Inflammatory macrophage treated with lipopolysaccharide for 4 hours (primary cell): ENCODE data around the gene OLFM2.
A peak's percentile ranks its signal among the peaks of the same experiment; 100 is the strongest.

Experiments used
- DNase-seq: peaks from one replicate; pipeline ENCODE4 v3.0.0-alpha.2; 2020

The OLFM2 gene

DNA sequence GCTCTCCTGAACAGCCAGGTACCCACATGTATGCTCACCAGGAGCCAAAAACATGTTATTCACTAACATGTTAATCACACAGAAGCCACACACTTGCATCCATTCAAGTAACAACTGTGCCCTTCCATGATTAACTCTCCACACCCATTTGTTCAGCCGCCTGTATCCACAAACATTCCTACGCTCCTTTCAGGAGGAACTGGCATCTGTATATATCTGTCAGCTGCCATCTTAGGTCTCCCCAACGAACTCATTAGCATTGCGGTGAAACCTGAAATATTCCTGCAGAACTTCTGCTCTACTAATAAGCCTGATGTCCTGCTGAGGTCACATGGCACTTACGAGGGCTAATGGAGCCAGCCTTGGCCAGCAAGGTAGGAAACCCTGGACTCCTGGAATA lies 33.0 kb downstream of the OLFM2 start:
- no peak for DNase-seq

DNA sequence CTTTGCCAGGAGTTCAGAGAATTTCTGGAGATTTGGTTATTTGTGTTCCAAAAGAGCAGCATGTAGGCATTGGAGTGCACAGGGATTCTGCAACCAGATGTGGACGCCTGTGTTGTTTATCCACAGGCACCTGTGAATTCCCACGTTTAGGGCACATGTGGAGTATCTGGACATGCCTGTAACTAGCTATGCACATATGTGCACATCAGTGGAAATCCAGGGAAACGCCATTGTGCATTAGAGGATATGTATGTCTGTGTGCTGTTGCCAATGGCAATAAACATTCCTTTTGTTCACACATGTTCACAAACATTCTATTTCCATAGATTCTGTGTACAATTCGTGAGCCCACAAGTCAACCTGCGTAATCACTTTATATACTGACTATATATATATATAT lies 34.7 kb downstream of the OLFM2 start:
- DNase-seq: no peak

DNA sequence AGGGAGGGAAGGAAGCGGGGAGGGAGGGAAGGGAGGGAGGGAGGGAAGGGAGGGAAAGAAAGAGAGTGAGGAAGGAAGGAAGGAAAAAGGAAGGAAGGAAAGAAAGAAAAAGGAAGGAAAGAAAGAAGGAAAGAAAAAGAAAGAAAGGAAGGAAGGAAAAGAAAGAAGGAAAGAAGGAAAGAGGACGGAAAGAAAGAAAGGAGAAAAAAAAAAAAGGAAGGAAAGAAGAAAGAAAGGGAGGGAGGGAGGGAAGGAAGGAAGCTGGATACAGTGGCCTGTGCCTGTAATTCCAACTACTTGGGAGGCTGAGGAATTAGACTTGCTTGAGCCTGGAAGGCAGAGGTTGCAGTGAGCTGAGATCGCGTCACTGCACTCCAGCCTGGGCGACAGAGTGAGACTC lies 35.3 kb downstream of the OLFM2 start:
- no peak for DNase-seq

DNA sequence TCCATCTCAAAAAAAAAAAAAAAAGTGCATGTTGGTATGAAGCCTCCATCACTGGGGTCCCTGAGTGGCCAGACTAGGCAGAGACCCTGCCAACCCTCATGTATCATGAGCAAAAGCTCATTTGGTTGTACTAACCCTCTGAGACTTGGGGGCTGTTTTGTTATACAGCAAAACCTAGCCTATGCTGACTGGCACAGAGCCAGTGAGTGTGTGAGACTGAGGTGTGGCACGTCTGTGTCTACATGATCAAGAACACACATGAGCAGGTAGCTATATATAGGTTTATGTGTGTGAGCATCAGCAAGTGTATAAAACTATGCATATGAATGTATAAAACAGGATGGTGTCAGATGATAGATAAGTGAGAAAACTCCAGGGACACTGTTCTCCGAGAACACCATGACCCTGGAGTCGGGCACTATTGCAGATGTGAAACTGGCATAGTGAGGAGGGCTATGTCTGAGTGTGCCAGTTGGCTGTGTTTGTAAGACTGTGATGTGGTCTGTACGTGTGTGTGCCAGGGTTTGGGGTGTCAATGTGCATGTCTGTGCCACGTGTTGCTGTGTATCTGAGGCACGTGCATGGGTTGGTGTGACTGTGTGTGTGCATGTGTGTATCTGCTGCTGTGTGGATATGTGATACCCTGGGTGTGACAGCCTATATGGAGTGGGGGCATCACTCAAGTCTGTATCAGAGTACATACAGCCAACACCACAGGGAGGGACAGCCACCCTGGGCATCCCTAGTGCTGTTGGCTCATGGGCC lies 44.5 kb downstream of the OLFM2 start:
- DNase-seq: no peak

DNA sequence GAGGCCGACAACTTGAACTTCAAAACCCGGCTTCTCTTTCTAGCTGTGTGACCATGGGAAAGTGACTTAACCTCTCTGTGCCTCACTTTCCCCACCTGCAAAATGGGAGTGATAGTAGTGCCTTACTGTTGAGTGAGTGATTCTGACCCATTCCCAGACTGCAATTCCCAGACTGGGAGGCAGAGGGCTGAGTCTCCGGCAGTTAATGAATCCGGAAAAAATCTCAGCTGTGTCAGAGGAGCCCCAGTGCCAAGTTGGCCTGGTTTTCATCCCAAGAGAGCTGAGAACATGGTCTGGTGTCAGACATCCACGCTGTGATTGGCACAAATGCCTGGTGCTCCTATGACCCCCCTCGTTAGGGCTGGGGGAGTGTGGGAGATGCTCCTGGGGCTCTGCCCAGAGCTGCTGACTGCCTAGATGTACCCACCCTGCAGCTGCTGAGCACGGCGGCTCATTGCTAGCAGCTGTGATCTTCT lies 51.2 kb downstream of the OLFM2 start:
- no peak for DNase-seq

DNA sequence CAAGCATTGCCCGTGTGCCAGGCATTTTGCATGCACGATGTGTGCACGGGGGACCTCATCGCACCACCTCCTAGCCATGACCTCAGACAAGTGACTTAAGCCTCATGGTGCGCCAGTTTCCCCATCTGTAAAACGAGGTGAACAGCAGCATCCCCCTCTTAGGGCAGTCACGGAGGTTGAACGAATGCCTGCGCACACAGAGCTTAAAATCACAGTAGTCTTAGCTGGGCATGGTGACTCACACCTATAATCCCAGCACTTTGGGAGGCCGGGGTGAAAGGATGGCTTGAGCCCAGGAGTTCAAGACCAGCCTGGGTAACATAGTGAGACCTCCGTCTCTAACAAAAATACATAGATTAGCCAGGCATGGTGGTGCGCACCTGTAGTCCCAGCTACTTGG lies 52.6 kb downstream of the OLFM2 start:
- DNase-seq: no peak

DNA sequence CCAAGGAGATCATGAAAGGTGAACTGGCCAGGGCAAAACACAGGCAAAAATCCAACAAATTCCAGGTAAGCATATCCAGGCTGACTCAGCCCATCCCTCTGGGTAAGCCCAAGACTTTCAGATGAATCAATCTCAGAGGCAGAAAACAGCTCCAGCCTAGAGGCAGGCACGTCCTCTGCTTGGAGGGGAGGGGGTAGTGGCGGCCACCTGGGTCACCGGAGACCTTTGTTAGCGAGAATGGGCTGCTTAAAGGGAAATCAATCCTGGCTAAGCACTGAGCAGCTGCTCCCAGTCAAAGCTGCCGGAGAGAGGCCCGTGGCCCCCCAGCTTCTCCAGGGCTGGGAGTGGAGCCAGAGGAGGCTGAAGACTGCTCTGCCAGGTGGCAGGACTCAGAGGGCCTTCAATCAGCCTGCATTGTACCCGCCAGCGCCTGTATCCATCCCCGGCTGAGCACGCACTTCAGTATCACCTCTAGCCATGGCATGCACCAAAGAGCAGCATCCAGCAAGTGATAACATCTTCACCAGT lies 53.0 kb downstream of the OLFM2 start:
- DNase-seq: no peak

DNA sequence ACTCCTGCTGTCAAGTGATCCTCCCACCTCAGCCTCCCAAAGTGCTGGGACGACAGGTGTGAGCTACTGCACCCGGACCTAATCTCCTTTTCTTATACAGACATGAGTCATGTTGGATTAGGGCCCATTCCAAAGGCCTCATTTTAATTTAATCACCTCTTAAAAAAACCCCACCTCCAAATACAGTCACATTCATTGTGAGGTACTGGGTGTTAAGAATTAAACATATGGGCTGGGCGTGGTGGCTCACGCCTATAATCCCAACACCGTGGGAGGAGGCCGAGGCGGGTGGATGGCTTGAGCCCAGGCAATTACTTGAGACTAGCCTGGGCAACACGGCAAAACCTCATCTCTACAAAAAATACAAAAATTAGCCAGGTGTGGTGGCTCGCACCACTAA lies 54.6 kb downstream of the OLFM2 start:
- no peak for DNase-seq

DNA sequence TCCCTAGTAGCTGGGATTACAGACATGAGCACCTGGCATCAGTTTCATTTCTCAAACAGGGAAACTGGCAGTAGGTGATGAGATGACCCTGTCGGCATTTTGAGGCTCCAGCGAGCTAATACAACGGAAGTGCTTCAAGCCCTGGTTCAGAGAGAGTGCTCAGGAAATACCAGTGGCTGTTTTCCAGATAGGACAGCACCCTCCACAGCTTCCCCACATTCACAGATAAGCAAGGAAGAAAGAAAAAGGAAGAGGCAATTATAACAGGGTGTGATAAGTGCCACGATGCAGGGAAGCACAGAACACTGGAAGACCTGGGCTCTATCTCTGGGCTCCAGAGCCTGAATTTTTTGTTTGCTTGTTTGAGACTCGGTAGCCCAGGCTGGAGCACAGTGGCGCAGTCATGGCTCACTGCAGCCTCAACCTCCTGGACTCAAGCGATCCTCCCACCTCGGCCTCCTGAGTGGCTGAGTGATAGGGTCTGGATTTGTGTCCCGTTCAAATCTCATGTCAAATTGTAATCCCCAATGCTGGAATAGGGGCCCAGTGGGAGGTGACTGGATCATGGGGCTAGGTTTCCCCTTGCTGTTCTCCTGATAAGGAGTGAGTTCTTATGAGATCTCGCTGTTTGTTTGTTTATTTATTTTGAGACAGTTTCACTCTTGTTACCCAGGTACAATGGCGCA lies 57.7 kb downstream of the OLFM2 start:
- no peak for DNase-seq

DNA sequence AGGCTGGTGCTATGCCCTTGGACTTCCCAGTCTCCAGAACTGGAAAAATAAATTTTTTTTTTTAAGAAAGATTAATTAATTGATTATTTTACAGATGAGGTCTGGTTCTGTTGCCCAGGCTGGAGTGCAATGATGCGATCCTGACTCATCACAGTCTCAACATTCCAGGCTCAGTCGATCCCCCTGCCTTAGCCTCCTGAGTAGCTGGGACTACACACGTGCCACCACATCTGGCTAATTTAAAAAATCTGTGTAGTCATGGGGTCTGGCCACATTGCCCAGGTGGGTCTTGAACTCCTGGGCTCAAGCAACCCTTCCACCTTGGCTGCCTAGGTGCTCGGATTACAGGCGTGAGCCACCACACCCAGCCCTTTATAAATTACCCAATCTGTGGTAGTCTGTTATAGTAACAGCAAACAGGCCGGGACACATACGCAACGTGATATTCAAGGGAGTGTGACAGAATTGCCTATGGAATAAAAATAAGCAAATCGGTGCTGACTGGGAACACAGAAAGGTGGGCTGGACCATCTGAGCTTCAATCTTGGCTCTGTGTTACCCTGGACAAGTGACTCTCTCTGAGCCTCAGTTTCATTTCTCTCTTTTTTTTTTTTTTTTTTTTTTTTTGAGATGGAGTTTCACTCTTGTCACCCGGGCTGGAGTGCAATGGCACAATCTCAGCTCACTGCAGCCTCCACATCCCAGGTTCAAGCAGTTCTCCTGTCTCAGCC lies 58.4 kb downstream of the OLFM2 start:
- DNase-seq: peak; percentile 2

DNA sequence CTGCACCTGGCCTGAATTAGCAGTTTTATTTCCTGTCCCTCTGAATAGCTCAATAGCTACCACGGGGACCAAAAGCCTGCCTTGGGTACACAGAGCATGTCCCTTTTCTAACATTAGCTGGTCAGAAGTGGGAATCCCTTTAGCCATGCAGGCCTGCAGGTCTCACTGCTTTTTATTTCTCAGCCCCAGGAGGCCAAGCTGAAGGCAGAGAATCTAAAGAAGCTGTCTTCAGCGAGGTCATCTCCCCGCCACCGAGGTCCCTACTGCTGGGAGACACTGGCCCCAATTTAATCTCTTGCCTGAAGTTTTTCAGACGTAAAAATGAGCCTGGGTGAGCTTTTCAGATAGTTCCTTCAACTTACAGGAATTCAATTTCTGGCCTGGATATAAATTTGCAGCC lies 60.5 kb downstream of the OLFM2 start:
- no peak for DNase-seq

DNA sequence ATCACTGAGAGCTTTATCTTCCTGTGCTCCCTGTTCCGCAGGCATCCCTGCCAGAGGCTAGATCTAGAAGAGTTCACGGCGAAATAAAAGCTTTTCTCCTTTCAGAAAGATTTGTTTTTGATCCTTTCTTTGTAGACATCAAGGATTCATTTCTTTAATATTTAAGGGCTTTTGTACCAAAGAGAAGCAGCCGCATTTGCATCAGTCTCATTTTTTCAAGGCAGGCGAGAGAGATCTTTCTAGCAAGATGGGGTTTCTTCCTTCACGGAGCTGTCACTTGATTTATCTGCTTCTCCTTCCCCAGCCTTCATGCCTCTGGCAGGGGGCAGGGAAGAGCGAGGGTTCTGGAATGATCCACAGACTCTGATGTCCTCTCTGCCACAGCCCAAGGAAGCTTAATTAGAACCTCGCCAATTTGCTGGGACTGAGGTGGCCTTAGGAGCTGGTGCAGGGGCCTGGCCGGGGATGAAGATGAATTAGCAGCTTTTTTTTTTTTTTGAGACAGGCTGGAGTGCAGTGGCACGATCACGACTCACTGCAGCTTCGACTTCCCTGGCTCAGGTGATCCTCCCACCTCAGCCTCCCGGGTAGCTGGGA lies 61.2 kb downstream of the OLFM2 start:
- DNase-seq: no peak

DNA sequence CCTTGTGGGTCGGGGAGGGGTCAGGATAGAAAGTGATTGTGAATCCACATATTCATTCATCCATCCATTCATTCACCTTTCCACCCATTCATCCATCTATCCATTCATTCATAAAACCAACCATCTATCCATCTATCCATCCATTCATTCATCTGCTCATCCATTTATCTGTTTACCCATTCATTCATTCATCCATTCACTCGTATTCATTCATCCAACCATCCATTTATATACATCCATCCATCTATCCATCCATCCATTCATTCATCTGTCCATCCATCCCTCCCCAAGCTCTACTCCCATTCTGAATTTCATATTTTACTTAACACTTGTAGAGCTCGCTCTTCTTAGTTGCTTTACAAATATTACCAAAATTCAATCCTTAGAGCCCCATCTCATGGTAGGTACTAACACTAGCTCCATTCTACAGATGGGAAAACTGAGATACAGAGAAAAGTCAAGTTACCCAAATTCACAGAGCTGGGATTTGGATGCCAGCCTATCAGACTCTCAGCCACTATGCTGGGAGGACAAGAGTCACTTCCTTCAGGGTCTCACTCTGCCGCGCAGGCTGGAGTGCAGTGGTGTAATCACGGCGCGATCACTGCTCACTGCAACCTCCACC lies 63.6 kb downstream of the OLFM2 start:
- no peak for DNase-seq

DNA sequence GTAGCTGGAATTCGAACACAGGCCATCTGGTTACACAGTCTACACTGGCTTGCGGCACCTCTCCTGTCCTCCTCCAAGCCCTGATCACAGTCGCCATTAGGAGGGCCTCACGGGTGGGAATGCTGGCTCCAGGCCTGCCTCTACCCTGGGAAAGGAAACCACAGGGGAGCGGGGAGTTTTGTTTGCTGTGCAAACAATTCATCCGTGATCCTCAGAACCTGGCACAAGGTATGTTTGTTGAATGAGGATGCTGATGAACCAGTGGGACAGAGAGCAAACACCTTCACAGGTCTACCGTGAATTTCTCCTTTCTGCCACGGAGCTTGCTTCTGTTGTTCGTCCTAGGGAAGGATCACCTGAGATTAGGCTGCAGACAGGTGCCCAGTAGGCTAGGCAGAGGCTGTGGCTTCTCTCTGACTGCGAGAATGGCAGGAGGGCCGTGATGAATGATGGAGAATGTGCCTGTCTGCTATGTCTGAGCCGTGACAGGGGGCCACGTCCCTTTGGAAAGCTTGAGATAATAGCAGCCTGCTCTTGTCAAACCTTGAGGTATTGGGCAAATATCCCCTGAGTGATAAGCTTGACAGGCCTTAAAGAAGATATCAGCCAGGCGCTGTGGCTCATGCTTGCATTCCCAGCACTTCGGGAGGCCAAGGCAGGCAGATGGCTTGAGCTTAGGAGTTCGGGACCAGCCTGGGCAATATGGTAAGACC lies 64.5 kb downstream of the OLFM2 start:
- no peak for DNase-seq

DNA sequence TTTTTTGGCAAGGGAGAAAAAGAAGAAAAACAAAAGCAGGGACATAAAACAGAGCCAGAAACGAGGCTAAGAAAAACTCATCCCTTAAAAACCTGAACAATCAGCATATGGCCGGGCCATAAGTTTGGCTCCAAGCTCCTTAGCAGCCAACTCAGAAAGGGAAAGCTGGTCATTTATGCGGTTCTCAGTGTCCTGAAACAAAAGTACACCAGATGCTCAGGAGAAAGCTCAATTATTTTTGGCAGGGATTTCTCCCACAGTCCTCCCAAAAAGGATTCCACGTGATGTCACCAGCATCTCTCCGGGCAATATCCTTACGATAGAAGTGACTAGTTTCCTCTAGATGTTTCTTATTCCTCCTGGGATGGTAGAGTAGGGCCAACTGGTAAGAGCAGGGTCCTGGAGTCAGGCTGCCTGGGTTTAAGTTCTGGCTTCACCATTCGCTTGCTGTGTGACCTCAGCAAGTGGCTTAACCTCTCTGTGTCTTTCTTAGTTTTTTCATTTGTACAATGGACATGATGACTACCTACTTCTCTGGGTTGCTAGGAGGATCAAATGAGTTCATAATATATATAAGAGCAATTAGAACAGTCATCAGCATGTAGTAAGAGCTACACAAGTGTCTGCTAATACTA lies 67.2 kb downstream of the OLFM2 start:
- no peak for DNase-seq

DNA sequence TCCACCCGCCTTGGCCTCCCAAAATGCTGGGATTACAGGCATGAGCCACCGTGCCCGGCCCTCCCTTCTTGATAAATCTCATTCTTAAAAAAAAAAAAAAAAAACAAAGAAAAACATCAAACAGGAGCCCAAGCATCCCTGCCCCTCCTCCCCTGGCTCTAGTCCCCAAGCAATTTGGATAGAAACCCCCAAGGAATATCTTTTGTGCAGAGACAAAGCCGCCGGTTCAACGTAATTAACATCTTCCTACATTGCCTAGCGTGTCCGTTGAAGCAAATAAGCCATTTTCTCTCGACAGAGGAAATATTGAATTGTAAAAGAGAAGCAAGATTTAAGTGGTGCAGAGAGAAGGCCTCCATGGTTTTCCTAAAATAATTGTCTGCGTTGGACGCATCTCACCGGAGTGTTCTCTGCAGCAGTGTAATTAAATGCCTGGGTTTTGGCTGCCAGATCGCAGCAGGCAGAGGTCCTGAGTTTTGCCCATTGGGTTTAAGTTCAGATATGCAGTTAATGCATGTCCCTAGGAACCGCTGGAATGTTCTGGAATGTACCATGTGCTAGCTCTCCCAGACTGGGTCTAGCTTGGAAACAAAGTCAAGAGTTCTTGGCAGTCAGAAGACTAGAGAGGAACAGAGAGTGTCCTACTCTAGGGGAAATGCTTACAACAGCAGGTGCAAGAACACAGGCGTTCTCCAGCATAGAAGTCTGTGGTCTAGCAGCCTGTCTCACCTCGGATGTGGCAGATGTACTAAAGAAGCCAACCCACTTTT lies 70.4 kb downstream of the OLFM2 start:
- no peak for DNase-seq

DNA sequence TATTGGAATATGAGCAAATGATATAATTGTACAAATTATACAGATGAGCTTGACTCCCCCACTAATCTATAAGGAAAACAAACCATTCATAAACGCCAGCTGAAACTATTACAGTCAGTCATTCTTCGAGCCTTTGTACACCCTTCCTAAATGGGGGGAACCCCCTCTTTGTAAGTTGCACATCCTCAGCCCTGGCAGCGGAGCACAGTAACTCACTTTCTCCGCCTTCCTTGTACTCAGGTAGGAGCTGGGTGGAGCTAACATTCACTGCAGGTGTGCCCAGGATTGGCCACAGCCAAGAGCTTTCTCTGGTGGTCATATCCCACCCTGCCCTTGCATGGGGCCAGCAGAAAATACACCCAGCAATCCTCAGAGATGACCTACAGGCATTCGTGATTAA lies 72.6 kb downstream of the OLFM2 start:
- no peak for DNase-seq

DNA sequence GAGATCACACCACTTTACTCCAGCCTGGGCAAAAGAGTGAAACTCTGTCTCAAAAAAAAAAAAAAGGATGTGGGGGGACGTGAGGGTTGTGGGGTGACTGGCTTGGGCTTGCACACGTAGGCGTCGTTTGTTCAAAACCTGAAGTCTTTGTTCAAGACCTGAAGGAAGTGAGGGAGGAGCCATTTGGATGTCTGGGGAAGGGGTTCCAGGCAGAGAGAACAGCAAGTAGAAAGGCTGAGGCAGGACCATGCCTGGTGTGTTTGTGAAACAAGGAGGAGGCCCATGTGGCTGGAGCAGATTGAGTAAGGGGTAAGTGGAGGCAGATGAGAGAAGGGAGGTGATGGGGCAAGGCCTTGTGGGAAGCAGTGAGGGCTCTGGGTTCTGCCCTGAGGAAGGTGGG lies 73.4 kb downstream of the OLFM2 start:
- no peak for DNase-seq

DNA sequence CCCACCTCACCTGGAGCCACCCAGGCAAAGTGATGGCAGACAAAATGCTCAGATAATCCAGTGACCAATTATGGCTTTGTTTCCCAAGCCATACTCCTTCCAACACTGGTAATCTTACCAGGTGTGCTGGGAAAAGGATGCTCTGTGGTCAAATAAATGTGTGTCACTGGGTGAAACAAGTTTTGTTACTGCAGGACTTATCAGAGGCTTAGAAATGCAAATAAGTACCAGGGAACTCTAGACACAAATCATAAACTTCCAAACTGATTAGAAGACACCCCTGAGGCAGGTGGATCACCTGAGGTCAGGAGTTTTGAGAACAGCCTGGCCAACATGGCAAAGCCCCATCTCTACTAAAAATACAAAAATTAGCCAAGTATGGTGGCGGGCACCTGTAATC lies 74.8 kb downstream of the OLFM2 start:
- no peak for DNase-seq

DNA sequence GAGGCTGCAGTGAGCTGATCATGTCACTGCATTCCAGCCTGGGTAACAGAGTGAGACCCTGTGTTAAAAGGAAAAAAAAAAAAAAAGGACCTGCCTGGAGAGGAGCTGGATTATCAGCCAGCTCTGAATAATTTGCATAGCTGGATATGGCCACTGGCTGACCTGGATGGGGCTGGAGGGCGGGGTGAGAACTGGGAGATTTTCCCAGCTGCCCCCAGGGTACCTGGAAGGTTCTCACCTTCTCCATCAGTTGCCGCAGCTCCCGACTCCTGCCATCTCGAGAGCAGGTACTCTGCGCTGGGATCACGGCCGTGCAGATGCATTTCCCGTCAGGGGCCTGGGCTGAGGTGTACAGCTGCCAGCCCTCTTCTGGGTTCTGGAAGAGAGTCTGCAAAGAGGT lies 75.9 kb downstream of the OLFM2 start:
- DNase-seq: no peak

DNA sequence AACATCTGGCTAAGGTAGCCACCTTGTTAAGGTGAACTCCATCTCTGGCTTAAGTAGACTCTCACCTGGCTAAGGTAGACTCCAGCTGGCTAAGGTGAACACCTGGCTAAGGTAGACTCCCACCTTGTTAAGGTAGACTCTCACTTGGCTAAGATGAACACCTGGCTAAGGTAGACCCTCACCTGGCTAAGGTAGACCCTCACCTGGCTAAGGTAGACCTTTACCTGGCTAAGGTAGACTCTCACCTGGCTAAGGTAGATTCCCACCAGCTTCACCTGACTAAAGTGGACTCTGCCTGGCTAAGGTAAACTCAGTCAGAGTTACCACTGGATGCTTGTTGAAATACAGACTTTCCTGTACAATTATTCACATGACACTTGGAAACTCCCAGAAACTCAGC lies 77.5 kb downstream of the OLFM2 start:
- no peak for DNase-seq
